NCI-H2029 (cell line): ENCODE data around the gene DLX2.

Source experiments
- DNase-seq: peaks from one replicate; lab custom pipeline; 2025; lab: John Stamatoyannopoulos, UW

Gene DLX2

DNA sequence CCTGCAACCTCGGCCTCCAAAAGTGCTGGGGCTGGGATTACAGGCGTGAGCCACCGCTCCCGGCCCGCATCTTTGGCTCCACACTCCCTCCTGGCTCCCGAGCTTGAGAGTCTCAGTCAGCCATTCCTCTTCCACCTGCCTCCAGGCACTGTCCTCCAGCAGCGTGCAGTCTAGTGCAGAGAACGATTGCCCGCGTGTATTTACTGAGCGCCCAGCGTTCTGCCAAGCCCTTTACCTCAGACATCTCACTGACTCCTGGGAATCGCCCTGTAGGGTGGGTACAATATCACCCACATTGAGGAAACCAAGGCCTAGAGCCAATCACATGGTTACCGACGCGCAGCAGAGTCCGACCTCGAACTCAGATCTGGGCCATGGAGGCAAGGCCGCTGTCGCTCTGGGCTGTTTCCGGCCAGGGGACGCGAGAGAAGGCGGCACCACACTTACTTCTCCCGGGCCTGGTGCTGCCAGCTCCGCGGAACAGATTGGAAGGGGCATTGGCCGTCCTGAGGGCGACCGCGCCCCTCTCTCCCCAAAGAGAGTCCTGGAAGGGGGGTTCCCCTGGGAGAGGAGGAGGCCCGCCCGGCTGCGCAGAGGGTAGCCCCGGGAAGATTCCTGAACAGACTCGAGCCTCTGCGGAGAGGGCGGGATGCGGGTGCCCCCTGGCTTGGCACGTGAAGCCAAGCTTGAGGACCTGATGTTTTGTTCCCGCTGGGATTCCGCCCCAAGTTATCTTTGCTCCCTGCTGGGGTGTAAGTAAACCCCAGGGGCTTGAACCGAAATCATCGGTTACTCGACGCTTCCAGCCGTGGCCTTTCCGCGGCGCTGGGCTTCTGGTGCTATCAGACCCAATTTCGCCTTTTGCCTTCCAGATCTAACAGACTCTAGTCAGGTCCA lies 5.2 kb upstream of the DLX2 start:
- no peak for DNase-seq

DNA sequence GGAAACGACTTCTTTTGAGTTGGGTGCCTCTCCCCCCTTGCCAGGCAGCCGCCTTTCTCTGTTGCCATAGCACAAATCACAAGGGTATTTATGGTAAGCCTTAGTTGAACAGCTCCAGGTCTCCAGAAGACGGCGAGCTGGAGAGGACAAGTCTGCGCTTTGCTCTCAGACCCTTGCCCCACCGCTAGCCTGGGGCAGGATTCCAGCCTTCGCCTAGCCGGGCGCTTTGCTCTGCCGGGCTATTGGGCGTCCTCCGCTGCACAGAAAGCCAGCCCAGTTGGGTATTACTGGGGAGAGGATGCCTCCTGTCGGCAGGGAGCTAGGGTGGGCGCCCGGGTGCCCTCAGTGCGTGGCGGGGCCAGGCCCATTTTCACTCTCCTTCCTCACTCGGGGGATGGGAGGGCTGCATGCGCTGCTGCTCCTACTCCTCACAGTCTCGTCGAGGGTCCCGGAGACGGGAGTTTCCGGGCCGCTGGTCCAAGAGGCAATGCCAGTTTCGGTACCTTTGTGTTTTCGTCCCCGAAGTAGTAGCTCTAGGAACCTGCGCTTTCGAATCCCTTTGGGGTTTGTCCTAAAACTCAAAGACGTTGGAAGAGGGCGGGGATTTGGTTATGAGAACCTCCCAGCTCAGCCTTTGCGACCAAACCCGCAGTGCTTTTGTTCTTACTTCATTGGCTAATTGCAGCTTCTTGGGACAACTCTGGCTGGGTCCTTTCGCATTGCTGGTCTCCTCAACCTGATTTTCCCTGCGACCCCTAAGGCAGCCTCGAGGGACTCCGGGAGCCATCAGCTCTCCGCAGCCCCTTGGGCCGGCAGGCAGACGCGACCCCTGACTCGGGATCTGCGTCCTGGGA lies 3.6 kb upstream of the DLX2 start:
- DNase-seq = no peak

DNA sequence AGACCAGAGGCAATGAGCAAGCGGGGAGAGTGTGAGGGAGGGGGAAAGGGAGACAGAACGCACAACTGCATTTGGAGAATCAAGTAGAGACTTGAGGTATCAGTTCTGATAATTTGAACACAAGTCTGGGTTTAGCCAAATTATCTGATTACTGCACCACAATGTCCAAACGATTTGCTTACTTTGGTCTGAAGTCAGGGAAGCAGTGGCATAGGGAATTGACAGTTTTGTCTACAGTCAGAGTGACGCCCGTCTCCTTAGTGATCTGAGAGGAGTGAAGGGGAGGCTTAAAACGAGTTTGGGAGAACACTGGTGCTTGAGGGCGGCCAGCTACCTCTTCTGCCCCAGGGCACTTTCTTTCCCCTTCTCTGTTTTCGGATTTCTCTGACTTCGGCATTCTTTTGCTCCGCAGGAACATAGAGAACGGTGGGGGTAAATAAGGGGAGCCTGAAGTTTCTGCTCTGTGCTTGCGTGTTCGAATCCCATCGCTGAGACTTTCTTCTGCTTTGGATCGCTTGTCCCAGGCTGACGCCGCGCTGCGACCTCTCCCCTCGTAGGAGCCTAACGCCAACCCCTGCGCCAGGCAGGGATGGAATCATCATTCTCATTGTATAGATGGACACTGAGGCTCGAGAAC lies 2.9 kb upstream of the DLX2 start:
- DNase-seq = no peak

DNA sequence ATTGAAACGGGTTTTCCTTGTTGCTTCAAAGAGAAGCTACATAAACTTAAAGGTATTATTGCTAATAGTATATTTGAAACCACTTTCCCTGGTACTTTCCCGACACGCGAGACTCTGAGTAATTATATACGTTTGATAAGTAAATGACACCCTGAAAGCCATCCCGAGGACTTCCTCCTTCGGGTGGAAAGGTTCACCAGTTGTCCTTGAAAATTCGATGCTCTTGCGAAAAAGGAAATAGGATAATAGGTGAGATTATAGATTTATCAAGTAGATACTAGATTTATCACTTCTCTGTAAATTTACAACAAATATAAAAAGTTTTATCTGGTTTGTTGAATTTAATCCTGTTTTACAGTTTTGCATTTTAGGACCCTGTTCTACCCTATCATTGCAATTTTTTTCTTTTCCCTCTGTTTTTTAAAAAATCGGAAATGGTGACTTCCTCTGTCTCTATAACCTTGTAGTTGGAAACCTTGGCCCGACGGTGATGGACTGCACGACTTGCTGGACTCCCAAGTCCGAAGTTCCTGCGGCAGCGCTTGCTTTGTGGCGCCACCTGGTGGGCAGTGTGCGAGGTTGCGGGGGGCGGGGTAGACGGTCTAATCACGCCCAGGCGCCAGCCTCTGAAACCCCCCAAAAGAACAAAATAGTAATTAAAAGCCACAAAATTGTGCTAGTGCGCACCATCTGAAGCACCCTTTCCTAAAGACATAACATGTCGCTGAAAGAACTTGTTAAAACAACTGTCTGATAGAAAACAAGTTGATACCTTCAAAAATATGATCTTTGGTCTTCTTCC lies 972 bp upstream of the DLX2 start:
- DNase-seq = peak; percentile 40

DNA sequence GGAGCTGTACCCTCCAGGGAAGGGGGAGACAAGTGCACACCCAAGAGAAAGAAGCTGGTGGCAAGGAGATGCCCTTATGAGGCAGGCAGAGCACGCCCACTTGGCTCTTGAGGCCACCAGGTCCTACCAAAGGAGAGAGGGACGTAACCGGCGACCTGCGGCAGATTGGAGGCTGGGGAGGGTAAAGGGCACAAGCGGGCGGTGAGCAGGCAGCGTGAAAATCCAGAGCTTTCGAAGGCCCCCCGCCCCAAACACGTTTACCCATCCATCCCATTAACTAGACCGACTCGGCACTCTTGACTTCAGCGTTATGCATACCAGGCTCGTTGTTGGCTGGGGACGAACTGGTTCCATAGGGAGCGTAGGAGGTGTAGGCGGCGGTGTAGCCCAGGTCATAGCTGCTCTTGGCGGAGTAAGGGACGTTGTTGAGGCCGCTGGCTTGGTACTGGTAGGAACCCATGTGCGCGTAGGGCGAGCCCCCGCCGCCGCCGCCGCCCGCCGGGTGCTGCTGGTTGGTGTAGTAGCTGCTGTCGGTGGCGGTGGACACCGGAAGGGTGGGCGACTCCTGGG lies 794 bp downstream of the DLX2 start:
- DNase-seq = no peak

DNA sequence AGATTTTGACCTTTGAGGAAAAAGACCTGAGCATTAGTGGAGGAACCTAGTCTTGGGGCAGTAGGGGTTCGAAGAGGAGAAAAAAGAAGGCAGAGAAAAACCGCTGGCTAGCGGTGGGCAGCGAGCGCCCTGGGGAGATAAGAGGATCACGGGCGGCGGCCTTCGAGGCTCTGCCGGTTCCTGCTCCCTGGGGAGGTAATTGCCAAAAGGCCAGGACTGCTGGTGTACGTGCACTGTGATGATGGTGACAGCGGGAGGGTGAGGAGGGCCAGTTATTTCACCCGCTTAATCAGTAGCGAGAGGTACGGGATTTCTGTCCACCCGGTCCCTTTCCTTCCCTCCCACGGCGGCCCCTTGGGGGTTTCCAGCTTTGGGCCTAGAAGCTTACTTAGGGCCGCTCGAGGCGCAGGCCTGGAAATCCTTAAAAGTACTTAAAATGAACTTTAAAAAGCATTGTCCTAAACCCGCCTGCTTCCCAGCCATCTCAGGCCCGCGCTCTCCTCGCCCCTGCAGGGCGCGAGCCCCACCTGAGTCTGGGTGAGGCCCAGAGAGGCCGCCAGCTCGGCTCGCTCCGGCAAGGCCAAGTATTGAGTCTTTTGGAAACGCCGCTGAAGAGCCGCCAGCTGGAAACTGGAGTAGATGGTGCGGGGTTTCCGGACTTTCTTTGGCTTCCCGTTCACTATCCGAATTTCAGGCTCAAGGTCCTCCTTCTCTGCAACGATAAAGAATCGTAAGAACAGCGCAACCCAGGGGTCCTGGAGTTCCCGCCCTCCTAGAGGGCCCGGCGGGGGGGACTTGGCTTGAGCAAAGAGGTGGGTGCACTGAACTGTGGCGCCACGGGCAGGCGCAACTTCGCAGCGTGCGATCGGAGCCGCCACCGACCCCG lies 1.5 kb downstream of the DLX2 start:
- no peak for DNase-seq

- no peak for DNase-seq
Measured at GRCh38 chr2:172100080-172100934, 2.4 kb downstream of the DLX2 start.

- DNase-seq = no peak
Measured at GRCh38 chr2:172099472-172100079, 3.1 kb downstream of the DLX2 start.

DNA sequence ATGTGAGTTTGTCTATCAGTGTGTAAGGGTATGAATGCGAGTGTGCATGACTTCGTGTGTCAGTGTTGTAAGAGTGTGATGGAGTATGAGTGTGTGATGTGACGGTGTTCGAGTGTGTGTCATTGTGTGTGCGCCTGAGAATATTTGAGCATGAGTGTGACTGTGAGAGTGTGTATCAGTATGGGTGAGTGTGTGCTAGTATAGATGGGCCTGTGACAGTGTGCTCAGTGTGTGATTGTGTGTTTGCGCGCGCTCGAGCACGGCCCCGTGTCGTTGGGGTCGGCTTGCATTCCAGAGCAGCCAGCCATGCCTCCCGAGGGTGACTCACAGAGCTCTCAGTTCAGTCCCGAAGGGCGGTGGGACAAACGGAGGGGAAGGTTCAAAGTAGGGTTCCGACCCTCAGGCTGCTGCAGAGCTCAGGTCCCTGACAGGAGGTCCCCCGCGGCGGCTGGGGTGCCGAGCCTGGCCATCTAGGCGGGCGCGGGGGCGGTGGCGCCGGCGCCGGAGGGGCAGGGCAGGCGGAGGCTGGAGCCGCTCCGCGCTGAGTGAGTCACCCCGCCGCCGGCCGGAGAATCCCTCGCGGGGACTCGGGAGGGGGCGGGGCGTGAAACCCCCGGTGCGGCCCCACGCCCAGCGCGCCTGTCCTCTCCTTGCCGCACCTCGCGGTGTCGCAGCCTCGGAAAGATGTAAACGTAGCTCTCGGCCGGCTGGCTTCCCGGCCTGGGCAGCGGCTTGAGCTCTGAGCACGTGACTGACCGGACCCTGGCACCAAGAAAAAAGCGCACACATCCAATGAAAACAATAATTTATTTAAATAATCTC lies 3.8 kb downstream of the DLX2 start:
- no peak for DNase-seq

- DNase-seq = no peak
Measured at GRCh38 chr2:172098287-172098649, 4.4 kb downstream of the DLX2 start.

DNA sequence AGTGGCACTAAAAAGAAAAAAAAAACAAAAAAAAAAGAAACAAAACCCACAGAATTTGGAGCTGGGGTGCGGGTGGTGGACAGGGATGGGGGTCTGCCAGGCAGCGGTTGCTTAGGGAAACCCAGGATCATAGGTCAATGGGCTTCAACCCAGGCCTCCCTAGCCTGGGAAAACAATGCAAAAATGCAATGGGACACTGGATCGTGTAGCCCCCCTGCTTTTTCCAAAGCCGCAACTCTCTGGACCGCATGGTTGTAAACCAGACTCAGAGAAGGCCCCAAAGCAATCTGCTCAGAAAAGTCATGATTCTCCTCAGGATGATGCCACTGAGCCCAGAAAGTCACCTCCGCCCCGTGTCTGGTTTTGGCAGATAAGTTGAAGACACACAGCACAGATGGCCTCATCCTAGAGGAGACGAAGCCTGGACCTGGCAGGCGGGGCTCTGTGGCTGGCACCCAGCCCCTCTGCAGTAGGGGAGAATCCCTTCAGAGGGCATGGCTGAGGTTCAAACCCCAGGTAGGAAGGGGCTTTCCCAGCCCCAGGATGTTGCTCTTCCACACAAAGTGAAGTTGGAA lies 5.1 kb downstream of the DLX2 start:
- no peak for DNase-seq

DNA sequence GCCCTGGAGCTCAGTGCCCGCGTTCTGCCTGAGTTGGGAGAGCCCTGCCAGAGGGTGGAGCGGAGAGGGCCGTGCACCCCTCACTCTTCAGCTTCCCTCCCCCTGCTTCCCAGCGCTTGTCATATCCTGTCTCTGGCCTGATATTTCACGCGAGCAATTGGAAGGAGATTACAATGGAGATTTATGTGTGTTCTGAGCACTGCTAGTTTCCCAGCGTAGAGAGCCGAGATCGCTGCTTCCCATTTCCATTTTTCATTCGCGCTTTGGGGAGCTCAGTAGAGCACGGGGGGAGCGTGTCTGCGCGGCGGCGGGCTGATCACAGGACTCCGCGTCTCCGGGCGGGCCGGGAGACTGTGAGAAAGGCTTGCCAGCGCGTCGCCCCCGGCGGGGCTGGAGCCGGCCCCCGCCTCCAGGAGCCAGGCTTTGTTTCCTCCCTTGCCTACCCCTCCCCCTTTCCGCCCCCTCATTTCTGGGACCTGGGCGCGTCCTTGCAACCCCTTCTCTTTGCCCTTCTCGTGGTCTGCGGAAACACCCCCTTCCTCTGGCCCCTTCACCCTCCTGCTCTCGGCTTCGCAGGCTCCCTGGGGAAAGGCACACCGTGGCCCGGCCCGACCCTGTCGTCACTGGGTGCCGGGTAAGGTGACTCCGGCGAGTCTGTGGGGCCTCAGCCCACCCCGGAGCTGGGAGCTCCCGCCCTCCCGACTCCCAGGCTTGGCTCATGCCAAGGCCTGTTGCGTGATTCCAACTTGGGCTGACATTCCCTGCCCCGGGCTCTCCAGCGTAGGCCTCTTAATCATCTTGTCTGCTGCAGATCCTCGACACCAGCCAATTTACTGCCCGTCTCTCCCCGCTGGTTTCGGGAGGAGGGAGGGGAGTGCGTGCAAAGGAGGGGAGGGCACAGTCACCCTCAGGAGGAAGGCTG lies 5.8 kb downstream of the DLX2 start:
- DNase-seq = no peak

GRCh38 chr2:172095905-172096625 lies 6.6 kb downstream of the DLX2 start:
- DNase-seq = no peak

DNA sequence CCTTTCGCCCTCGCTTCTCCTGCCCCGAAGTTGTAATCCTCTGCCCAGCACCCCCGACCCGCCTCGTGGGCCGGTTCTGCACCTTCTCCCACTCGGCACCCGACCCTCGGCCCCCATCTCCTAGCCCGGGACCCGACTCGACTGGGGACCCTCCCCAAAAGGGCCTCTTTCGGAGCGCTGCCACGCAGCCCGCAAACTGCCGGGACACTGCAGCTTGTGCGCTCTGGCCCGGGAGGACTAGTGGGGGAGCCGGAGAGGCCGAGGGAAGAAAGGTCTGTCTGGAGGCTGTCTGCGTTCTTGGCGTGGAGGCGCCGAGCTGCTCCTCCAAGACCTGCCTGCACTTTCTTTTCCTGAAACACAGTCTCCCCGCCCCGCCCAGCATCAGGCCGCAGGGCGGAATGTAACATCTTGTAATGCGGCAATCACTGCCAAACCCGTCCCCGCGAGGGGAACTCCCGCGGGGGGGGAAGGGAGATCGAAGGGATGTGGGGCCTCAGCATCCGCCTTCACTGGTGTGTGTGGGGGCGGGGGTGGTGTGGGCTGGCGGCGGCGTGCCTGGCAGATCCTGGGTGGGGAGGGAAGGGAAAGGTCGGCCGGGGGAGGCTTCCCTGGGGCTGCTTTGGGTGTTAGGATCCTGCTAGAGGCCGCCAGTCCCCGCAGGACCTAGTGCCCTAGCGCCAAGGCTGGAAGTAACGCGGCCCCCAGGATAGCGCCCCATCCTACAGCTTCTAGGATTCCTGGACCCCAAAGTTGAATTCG lies 7.4 kb downstream of the DLX2 start:
- no peak for DNase-seq
